ENCODE data around the gene TCEANC2.

GRCh38 chr1:54111624-54112023 is 58.2 kb downstream of the TCEANC2 start:
- TF ChIP-seq CTCF (IDR thresholded peaks at IDR 0.05) (no peak), POLR2A (IDR thresholded peaks at IDR 0.05) (no peak)
